ENCODE data around the gene KRTAP9-6.

- TF ChIP-seq CTCF (conservative IDR thresholded peaks at IDR 0.05; ENCODE audit: low read depth, low read length) (no peak), EZH2 (IDR thresholded peaks at IDR 0.05; ENCODE audit: borderline replicate concordance, low read depth, low read length, poor library complexity, severe bottlenecking) (no peak)
Observed at GRCh38 chr17:41231731-41232130, 33.4 kb upstream of the KRTAP9-6 start.
